Tibial nerve (tissue), 4 donors: ENCODE measurements around the gene KREMEN2. TPM values are rescaled to one million over a fixed set of nuclear protein-coding genes. Genes with fewer than 3 reads are reported as not detected.
A peak's percentile ranks its signal among the peaks of the same experiment; 100 is the strongest.

Experiments
- DNase-seq, 2 donors: peaks; one replicate each; pipeline ENCODE4 v3.0.0-alpha.2; 2019; ENCODE audit warnings: low spot score in 2 of 2
- H3K27ac ChIP-seq, 4 donors: fragments of 200-600 bp; sonication (generic) in 3 of 4; one replicate each; pipeline ENCODE4 v1.5.1; 2017 to 2019; ENCODE audit warnings: mild to moderate bottlenecking in 1 of 4
- H3K27me3 ChIP-seq, 2 donors: fragments of 200-600 bp; sonication (generic) in 1 of 2; one replicate each; pipeline versions ENCODE4 v1.5.1 to v1.6.0; 2017 to 2019
- H3K36me3 ChIP-seq, 3 donors: fragments of 200-600 bp; sonication (generic); one replicate each; pipeline ENCODE4 v1.5.1; 2018 to 2019
- H3K4me1 ChIP-seq, 4 donors: fragments of 200-600 bp; sonication (generic) in 3 of 4; one replicate each; pipeline ENCODE4 v1.5.1; 2017 to 2019
- H3K4me3 ChIP-seq, 4 donors: fragments of 200-600 bp; sonication (generic) in 3 of 4; one replicate each; pipeline ENCODE4 v1.5.1; 2017 to 2019; ENCODE audit warnings: mild to moderate bottlenecking in 1 of 4, moderate library complexity in 1 of 4
- H3K9me3 ChIP-seq, 4 donors: fragments of 200-600 bp; sonication (generic) in 3 of 4; one replicate each; pipeline ENCODE4 v1.5.1; 2017 to 2019
- EP300 ChIP-seq, 2 donors: sonication (generic); formaldehyde crosslinking; IDR thresholded peaks; one replicate each; pipeline ENCODE4 v1.6.1; 2017; ENCODE audit warnings: antibody characterized with exemption in 2 of 2, mild to moderate bottlenecking in 1 of 2
- POLR2A ChIP-seq, 2 donors: fragments of 450-650 bp; IDR thresholded peaks; one replicate each; pipeline ENCODE4 v1.6.1; 2017; ENCODE audit warnings: antibody characterized with exemption in 2 of 2, mild to moderate bottlenecking in 2 of 2, moderate library complexity in 2 of 2
- WGBS, 2 donors: methylation state at CpG; one replicate each; pipeline ENCODE4 v1.1.5; 2018; 5-methylcytosine and 5-hydroxymethylcytosine counted together
- total RNA-seq, 4 donors: library from RNA; depleted of rRNA; stranded (reverse); fragments of >200 nt; gene quantifications; one replicate each; pipeline ENCODE4 v1.1.0, GENCODE V29; 2016
- TF ChIP-seq, protein P1 (sequence below), 5 experiments: fragments of 200-600 bp in 3 of 5; fragments of 450-650 bp in 2 of 5; sonication (generic) in 3 of 5; IDR thresholded peaks; one replicate each; pipeline ENCODE4 v1.5.1; 2016 to 2019; ENCODE audit warnings: antibody characterized with exemption in 5 of 5, mild to moderate bottlenecking in 3 of 5, moderate library complexity in 2 of 5

Gene KREMEN2
- total RNA-seq, 4 donors from 2014 or later, result not detected

DNA sequence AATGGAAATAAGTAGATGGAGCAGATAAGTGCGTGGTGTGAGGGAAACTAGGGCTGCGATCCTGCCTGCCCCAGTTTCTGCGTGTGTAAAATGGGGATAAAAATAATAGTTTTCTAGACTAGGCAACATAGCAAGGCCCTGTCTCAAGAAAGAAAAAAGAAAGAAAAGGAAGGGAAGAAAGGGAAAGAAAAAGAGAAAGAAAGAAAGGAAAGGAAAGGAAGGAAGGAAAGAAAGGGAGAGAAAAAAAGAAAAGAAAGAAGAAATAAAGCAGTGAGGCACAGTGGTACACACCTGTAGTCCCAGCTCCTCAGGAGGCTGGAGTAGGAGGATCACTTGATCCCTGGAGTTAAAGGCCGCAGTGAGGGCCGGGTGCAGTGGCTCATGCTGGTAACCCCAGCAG lies 18.3 kb downstream of the KREMEN2 start:
- peaks cover 0 to 21% of the 10 kb centered on the region in 2 donors for H3K27me3 ChIP-seq
- WGBS, 2 donors, result 87 to 88% methylated on average over 5 of the region's 5 CpGs
- no peaks in the 10 kb centered on the region for H3K9me3 ChIP-seq
- H3K4me3 ChIP-seq, result no peak overlapping the region
- H3K4me1 ChIP-seq, result peaks cover 0 to 53% (median 19%) of the 10 kb centered on the region in 4 donors
- no peak for TF ChIP-seq POLR2A (IDR thresholded peaks at IDR 0.05)
- TF ChIP-seq EP300 (IDR thresholded peaks at IDR 0.05), result no peak
- TF ChIP-seq, protein P1, sequence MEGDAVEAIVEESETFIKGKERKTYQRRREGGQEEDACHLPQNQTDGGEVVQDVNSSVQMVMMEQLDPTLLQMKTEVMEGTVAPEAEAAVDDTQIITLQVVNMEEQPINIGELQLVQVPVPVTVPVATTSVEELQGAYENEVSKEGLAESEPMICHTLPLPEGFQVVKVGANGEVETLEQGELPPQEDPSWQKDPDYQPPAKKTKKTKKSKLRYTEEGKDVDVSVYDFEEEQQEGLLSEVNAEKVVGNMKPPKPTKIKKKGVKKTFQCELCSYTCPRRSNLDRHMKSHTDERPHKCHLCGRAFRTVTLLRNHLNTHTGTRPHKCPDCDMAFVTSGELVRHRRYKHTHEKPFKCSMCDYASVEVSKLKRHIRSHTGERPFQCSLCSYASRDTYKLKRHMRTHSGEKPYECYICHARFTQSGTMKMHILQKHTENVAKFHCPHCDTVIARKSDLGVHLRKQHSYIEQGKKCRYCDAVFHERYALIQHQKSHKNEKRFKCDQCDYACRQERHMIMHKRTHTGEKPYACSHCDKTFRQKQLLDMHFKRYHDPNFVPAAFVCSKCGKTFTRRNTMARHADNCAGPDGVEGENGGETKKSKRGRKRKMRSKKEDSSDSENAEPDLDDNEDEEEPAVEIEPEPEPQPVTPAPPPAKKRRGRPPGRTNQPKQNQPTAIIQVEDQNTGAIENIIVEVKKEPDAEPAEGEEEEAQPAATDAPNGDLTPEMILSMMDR (IDR thresholded peaks at IDR 0.05), result no peak
- no peaks in the 10 kb centered on the region for H3K36me3 ChIP-seq
- no peak for DNase-seq
- H3K27ac ChIP-seq, result no peak overlapping the region

DNA sequence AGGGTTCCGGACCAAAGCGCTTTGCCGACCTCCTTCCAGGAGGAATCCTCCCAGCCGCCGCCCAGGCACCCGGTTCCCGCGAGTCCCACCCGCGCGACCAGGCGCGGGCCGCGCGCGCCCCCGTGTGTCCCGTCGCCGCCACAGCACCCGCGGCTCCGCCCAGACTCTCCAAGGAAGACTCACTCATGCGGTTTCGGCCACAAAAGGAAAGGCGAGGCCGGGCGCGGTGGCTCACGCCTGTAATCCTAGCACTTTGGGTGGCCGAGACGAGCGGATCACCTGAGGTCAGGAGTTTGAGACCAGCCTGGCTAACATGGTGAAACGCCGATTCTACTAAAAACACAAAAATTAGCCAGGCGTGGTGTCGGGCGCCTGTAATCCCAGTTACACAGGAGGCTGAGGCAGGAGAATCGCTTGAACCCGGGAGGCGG lies 19.6 kb downstream of the KREMEN2 start:
- peak overlapping the region in 1 of 4 donors; percentile 29 for H3K27ac ChIP-seq
- peaks cover 0 to 22% of the 10 kb centered on the region in 2 donors for H3K27me3 ChIP-seq
- H3K4me1 ChIP-seq, result peaks cover 0 to 53% (median 19%) of the 10 kb centered on the region in 4 donors
- WGBS, 2 donors, result 12 to 13% methylated on average over 35 to 41 of the region's 42 CpGs
- H3K4me3 ChIP-seq, result peak overlapping the region in 2 of 4 donors; percentile 17 to 27
- peak; percentile 73 to 79 for DNase-seq
- TF ChIP-seq, protein P1 (IDR thresholded peaks at IDR 0.05), result peak; percentile 93 to 99 (median 98)
- no peak for TF ChIP-seq EP300 (IDR thresholded peaks at IDR 0.05)
- no peak for TF ChIP-seq POLR2A (IDR thresholded peaks at IDR 0.05)
- no peaks in the 10 kb centered on the region for H3K36me3 ChIP-seq
- no peaks in the 10 kb centered on the region for H3K9me3 ChIP-seq

DNA sequence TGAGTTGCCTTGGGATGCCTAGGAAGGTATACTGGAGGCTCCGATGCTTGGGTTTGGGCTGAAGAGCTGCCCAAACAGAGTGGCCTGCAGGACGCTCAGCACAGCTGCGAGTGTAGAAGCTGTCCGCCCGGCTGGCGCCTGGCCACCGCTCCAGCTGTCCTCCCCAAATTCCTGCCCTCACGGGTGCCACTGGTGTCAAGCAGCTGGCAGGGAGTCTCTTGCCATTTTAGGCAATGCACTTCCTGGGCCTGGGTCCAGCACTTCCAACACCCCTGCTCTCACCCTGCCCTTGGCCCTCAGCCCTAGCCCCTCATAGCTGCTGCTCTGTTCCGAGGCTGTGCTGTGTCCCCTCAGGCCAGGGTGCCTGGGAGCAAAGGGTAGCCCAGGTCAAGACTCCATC lies 21.4 kb downstream of the KREMEN2 start:
- Histone ChIP-seq H3K36me3 (no peaks in the 10 kb centered on the region), H3K27ac (no peak overlapping the region), H3K4me3 (no peak overlapping the region), H3K4me1 (peaks cover 0 to 42% (median 11%) of the 10 kb centered on the region in 4 donors), H3K27me3 (peaks cover 0 to 25% of the 10 kb centered on the region in 2 donors), H3K9me3 (no peaks in the 10 kb centered on the region)
- DNase-seq, result no peak
- 30 to 35% methylated on average over 3 to 9 of the region's 9 CpGs for WGBS, 2 donors
- TF ChIP-seq EP300 (IDR thresholded peaks at IDR 0.05), result no peak
- TF ChIP-seq POLR2A (IDR thresholded peaks at IDR 0.05), result no peak
- TF ChIP-seq, protein P1 (IDR thresholded peaks at IDR 0.05), result no peak

DNA sequence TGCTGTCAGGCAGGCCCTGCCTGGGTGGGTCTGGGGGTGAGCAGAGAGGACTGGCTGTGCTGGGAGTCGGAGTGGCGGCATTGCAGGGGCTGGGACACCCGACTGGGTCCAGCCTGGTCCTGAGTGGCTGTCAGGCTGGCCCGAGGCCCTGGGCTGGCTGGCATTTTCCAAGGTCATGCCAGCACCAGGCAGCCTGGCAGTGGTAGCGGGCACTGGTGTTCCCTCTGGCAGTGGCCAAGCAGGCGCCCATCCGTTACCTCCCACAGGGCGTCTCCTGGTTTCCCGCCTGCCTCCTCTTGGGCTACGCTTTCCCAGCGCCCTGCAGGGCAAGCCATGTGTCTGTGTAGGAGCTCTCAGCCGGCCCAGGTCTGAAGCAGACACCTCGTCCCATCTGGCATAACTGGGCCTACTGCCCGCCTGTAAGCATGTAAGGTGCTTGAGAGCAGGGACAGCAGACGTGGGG lies 21.8 kb downstream of the KREMEN2 start:
- no peak for DNase-seq
- H3K27ac ChIP-seq, result no peak overlapping the region
- TF ChIP-seq EP300 (IDR thresholded peaks at IDR 0.05), result no peak
- TF ChIP-seq, protein P1 (IDR thresholded peaks at IDR 0.05), result no peak
- TF ChIP-seq POLR2A (IDR thresholded peaks at IDR 0.05), result no peak
- H3K9me3 ChIP-seq, result no peaks in the 10 kb centered on the region
- H3K4me3 ChIP-seq, result no peak overlapping the region
- peaks cover 0 to 29% of the 10 kb centered on the region in 2 donors for H3K27me3 ChIP-seq
- H3K4me1 ChIP-seq, result peaks cover 0 to 38% (median 8%) of the 10 kb centered on the region in 4 donors
- 70 to 80% methylated on average over 6 to 10 of the region's 15 CpGs for WGBS, 2 donors
- no peaks in the 10 kb centered on the region for H3K36me3 ChIP-seq

DNA sequence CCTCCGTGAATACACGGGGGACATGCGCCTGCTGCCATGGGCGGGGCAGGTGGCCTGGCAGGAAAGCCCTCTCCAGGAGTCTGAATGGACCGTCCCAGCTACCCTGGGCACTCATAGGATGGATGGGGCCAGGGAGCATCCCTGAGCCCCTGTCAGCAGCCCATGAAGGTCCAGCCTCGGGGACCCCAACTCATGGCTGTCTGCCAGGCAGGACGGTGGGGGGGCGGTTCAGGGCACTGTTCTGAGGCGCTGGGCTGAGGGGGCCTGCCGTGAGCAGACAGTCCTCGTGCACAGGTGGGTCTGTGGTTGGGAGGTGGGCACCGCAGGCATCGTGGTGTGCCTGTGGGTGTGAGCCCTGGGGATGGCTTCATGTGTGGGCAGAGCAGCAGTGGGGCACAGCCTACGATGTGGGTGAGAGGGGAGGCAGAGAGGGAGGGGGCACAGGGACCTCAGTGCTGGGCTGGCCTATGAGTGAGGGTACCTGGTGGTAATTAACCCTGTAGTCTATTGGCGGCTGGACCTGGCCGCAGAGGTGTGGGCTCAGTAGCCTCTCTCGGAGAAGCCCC lies 22.6 kb downstream of the KREMEN2 start:
- Histone ChIP-seq H3K36me3 (no peaks in the 10 kb centered on the region), H3K27me3 (peaks cover 0 to 30% of the 10 kb centered on the region in 2 donors), H3K4me1 (peaks cover 0 to 31% (median 5%) of the 10 kb centered on the region in 4 donors), H3K9me3 (no peaks in the 10 kb centered on the region), H3K27ac (no peak overlapping the region), H3K4me3 (no peak overlapping the region)
- no peak for DNase-seq
- TF ChIP-seq POLR2A (IDR thresholded peaks at IDR 0.05) (no peak), EP300 (IDR thresholded peaks at IDR 0.05) (no peak)
- 67 to 76% methylated on average over 16 to 17 of the region's 17 CpGs for WGBS, 2 donors
